Measurements from ENCODE around the gene TAS2R60.

TAS2R60 gene

DNA sequence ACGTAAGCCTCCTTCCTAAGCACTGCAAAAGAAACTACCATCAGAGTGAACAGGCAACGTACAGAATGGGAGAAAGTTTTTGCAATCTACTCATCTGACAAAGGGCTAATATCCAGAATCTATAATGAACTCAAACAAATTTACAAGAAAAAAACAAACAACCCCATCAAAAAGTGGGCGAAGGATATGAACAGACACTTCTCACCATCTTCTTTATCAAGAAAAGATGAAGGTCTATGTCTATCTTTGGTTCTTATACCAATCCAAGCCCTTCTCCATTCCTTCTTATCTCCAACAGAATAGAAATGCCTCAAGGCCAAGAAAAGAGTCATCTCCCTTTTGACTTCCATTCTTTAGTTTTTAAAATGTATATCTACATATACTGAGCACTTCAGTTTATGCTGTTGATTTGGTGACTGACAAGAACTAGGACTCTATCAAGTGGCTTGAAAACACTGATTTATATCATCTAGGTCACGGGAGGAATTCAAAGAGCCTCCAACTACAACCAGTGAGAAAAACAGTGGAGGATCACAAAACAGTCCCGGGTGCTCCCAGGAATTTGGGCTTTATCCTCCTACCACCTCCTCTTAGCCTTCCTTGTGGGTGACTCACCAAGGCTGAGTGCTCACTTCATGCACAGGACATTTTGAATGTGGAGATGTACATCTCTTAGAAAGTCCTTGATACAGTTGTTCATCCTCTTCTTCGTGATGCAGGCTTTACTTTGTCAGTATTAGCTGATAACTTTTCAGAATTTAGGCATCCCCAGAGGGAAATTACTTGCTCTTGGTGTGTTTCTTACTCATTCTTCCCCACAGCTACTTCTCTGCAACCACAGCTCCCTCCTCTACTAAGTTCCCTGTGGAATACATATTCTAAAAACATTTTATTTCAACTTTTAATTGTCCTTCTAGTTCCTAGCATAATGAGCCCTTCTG, 49.8 kb downstream of the TAS2R60 start:
- peak; percentile 47 for DNase-seq (ENCODE audit: low read depth)
- TF ChIP-seq, protein P1, sequence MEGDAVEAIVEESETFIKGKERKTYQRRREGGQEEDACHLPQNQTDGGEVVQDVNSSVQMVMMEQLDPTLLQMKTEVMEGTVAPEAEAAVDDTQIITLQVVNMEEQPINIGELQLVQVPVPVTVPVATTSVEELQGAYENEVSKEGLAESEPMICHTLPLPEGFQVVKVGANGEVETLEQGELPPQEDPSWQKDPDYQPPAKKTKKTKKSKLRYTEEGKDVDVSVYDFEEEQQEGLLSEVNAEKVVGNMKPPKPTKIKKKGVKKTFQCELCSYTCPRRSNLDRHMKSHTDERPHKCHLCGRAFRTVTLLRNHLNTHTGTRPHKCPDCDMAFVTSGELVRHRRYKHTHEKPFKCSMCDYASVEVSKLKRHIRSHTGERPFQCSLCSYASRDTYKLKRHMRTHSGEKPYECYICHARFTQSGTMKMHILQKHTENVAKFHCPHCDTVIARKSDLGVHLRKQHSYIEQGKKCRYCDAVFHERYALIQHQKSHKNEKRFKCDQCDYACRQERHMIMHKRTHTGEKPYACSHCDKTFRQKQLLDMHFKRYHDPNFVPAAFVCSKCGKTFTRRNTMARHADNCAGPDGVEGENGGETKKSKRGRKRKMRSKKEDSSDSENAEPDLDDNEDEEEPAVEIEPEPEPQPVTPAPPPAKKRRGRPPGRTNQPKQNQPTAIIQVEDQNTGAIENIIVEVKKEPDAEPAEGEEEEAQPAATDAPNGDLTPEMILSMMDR (conservative IDR thresholded peaks at IDR 0.05; ENCODE audit: low read length), result no peak

DNA sequence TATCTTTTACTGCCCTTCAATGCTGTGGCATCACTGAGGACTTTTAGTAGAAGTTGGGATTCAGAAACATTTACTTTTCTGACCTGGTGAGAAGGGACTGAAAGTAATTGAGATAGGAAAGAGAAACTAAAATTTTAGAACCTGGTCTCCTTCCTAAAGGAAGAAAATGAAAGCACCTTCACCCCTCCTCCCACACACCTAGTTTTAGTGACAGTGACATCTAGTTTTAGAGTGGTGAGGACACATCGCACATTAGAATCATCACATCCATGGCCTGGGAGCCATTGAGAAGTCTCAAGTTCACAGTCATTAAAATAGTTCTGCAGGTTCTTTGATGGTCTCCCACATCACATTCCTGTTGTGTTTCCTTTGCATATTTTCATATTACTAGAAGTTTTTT, 50.5 kb downstream of the TAS2R60 start:
- DNase-seq (ENCODE audit: low read depth), result no peak
- H3K4me3 ChIP-seq (ENCODE audit: low read length), result no peak overlapping the region
- TF ChIP-seq, protein P1 (conservative IDR thresholded peaks at IDR 0.05; ENCODE audit: low read length), result no peak

More for the DNA sequence above, 49.8 kb downstream of the TAS2R60 start:
- no peak overlapping the region for H3K4me3 ChIP-seq (ENCODE audit: low read length)

All from AG10803 (cell line).